Tibial nerve (tissue), 4 donors: Measurements from ENCODE around the gene RABL3.

Source experiments
- CTCF ChIP-seq, 5 experiments: fragments of 200-600 bp in 3 of 5; fragments of 450-650 bp in 2 of 5; sonication (generic) in 3 of 5; IDR thresholded peaks; one replicate each; pipeline ENCODE4 v1.5.1; 2016 to 2019; ENCODE audit warnings: antibody characterized with exemption in 5 of 5, mild to moderate bottlenecking in 3 of 5, moderate library complexity in 2 of 5
- EP300 ChIP-seq, 2 donors: sonication (generic); formaldehyde crosslinking; IDR thresholded peaks; one replicate each; pipeline ENCODE4 v1.6.1; 2017; ENCODE audit warnings: antibody characterized with exemption in 2 of 2, mild to moderate bottlenecking in 1 of 2
- POLR2A ChIP-seq, 2 donors: fragments of 450-650 bp; IDR thresholded peaks; one replicate each; pipeline ENCODE4 v1.6.1; 2017; ENCODE audit warnings: antibody characterized with exemption in 2 of 2, mild to moderate bottlenecking in 2 of 2, moderate library complexity in 2 of 2

GRCh38 chr3:120769436-120769835, 27.1 kb upstream of the RABL3 start:
- TF ChIP-seq POLR2A (IDR thresholded peaks at IDR 0.05) = no peak
- TF ChIP-seq CTCF (IDR thresholded peaks at IDR 0.05) = no peak
- TF ChIP-seq EP300 (IDR thresholded peaks at IDR 0.05) = no peak
